LNCAP (cell line): ENCODE results near the gene COG6.

Source experiments
- CTCF ChIP-seq: fragments of 450-650 bp; IDR thresholded peaks from 2 replicates; pipeline ENCODE4 v1.5.1; 2017; ENCODE audit warnings: mild to moderate bottlenecking

COG6 gene

GRCh38 chr13:39663508-39663907 lies 8.0 kb downstream of the COG6 start:
- no peak for TF ChIP-seq CTCF

GRCh38 chr13:39663958-39664357 lies 8.5 kb downstream of the COG6 start:
- TF ChIP-seq CTCF = no peak

GRCh38 chr13:39665763-39666162 lies 10.3 kb downstream of the COG6 start:
- no peak for TF ChIP-seq CTCF

GRCh38 chr13:39670445-39670844 lies 15.0 kb downstream of the COG6 start:
- no peak for TF ChIP-seq CTCF

- no peak for TF ChIP-seq CTCF
Measured at GRCh38 chr13:39672378-39673132, 17.1 kb downstream of the COG6 start.

GRCh38 chr13:39675904-39676303 lies 20.4 kb downstream of the COG6 start:
- TF ChIP-seq CTCF = no peak

GRCh38 chr13:39676315-39676876 lies 20.9 kb downstream of the COG6 start:
- peak; percentile 42 for TF ChIP-seq CTCF
